Activated CD4-positive, alpha-beta T cell treated with anti-CD3 and anti-CD28 coated beads, Interleukin-2, amount 50 U/mL, for 4 hours (primary cell): Measurements from ENCODE around the gene SHISA6.

Experiments
- DNase-seq, 2 experiments: peaks; one replicate each; pipeline ENCODE4 v3.0.0-alpha.2; 2020

SHISA6 gene

DNA sequence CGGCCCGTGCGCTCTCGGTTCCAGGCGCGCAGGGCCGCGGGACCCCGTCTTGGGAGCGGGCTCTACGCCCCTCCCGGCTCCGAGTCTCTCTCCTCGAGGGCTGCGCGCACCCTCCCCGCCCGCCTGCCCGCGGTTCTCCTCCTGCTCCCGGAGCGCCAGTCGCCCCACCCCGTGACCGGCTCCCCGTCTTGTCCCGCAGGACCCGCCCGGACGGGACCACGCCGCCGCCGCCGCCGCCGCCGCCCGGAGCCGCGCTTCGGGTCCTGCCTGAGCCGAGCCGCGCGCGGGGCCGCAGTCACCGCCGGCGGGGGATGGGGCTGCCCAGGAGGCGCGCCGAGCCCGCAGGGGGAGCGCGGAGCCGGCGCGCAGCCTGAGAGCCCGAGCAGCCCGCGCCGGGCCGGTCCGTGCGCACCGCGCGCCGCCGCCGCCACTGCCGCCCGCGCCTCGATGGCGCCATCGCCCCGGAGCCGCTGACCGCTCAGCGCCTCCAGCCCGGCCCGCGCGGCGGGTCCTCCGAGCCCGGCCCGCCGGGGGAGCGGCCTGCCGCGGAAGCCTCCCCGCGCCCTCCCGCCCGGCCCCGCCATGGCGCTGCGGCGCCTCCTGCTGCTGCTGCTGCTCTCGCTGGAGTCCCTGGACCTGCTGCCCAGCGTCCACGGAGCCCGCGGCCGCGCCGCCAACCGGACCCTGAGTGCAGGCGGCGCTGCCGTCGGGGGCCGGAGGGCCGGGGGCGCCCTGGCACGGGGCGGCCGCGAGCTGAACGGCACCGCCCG lies at the start of gene SHISA6:
SHISA6 (plus strand) TSS at position 373 of the 770 bp plus-strand sequence.
- DNase-seq: no peak

DNA sequence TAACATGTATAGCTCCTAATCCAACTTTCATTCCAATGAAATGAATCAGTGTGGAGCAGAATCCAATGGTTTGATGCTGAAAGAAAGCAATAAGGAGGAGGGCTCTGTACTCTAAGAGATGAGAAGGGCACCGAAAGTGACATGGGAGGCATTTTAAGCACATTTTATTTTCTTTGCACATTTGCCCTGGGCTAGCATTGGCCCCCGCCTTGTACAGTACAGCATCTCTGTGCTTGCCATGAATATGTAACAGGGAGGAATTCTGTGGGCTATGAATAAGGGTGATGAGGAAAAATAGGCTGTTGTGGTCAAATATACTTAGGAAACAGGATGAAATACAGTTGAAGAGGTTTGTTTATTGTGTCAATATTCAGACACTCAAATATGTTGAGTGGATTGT lies 45.2 kb upstream of the SHISA6 start:
- DNase-seq: no peak

DNA sequence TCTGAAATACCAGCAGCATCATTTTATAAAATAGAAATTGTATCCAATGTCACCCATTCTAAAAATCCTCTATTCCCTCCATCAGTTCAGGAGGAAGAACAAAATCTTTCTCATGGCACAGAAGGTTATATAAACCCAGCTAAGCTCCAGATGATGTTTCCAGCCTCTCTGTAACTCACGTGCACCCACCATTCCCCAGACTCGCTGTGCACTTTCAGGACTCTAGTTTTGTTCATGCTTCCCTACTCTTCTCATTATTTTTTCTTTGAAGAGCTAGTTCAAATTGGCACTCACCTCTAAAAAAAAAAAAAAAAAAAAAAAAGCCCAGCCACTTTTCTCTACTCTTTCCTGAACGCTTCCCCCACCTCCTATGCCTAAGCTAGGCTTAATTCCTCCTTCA lies 36.0 kb upstream of the SHISA6 start:
- no peak for DNase-seq

DNA sequence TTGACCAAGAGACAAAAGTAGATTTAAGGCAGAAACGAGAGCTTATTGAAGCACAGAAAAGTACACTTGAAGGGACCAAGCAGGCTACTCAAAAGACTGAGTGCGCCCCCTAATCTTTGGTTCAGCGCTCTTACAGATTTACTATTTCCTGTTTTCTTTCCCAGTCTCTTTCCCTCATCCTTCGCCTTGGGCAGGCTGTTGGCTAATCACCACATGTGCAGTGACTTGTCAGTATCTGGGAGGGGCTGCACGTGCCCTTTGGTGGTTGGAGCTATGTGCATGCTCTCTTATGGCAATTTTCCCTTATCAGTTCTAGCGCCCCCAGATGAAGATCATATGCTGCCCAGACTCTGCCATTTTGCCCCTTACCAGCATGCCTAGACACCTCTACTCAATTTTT lies 35.4 kb upstream of the SHISA6 start:
- no peak for DNase-seq

DNA sequence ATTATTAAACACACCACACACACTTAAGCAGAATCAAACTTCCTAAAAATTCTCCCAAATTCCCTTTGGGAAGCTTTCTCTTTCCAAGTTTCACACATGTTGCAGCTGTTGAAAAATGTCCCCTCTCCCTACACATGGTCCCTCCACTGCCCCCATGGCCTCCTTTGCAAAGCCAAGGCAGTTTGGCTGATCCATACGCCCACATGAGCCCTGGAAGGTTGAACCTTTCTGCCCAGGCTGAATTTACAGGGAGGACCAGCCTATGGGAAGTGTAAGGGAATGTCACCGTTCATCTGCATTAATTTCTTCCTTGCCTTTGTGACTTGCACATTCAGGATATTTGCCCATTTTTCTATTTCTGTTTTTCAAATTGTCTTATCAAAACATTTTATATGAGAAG lies 31.1 kb upstream of the SHISA6 start:
- DNase-seq: no peak

DNA sequence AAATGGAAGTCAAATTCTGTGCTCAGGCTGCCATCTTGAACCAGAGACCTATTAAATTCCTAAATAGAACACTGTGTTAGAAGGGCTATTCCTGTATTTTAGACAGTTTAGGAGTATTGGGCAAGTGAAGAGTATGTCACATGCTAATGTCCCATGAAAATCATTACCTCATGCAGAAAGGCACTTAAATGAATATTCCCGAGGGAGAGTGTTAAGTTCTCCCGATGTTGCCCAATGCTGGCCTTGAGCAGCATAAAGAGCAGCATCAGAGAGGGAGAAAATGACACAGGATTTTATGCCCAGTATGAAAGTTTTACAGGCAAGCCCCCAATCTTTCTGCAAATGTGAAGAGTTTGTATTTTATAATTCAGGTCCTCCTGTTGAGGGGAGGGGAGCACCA lies 28.2 kb upstream of the SHISA6 start:
- DNase-seq: no peak

DNA sequence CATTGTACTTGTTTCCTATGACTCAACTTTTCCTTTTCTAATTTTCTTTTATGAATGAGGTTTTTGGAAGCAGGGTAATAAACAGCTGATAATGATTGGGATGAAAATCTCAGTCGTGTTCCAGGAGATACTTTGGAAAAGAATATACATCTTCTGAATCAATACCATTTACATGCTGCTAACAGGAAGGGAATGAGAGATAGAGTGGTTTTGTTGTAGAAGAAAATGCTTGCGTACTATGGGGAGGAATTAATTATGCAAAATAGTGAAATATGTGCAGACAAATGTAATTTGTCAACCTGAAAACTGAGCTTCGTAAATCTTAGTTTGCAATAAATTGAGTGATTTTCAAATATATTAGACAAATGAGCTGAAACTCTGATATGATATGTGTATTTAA lies 24.0 kb upstream of the SHISA6 start:
- no peak for DNase-seq

DNA sequence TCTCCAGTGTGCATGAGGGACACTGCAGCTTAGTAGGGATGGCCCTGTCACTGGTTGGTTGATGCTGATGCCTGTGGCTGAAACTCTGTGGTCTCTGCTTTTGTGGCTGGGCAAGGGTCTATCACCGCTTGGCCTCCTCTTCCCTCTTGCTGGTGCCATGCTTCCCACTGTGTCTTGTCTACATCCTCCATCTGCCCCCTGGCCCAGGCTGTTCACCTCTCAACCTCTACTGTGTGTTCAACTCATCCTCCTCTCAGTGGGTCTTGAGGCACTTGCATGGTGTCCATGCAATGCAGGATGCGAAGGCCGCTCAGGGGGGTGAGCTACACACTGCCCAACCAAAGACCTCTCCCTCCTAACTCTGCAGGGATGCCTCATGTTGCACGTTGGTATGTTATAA lies 19.8 kb upstream of the SHISA6 start:
- no peak for DNase-seq

DNA sequence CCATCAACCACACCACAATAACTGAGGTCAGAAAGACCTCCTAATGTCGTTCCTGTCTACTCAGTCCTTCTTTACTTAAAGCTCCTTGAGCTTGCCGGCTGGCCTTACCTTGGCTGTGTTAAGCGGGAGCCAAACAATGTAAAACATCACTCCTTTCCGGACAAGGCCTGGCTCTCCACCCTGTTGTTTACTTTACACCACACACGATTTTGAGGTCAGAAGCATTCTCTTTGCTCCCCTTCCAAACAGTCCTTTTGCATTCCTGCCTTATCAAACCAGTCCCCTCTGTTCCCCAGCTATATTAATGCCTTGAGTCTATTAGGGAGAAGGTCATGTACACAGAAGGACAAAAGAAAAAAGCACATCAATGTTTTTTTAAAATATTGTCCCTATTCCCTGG lies 19.3 kb upstream of the SHISA6 start:
- no peak for DNase-seq

DNA sequence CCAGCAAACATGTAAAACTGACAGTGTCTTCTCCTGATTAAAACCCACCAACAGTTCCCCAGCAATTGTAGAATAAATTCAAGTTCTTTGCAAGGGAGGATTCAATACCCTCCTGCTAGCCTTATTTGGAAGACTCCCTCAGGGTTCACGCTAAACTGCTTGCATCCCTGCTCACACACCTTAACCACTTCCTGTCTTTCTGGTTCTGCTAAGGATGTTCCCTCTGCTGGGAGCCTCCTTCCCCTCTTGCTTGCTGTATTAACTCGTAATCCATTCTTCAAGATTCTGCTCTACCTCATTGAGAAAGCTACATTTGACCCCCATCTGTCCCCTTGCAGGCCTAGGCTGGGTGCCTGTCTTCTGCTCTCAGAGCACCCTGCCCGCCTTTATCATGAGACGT lies 2.3 kb upstream of the SHISA6 start:
- no peak for DNase-seq

DNA sequence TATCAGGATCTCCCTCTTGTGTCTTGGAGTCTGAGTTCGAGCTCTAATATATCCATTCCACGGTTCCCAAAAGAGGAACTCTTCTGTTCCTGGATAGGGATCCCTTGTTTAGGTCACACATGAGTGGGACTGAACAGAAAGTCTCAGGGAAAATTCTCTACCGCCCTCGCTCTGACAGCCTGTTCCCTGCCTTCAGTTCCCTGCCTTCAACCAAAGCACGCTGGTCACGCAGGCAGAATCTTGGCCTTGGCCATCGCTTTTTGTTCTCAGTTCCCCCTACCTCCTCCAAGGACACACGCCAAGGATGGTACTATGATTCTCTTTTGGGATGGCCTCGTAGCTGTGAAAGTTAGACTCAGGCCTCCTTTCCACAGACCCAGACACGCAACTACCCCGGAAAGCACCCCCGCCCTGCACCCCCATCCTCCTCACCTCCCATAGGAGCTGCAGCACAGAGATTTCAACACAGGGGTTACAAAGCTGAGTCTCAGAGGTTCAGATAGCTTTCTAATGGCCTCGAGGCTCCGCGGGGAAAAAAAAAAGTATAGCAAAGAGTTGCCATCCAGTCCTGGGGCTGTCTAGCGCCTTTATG lies 1.5 kb upstream of the SHISA6 start:
- DNase-seq: no peak

DNA sequence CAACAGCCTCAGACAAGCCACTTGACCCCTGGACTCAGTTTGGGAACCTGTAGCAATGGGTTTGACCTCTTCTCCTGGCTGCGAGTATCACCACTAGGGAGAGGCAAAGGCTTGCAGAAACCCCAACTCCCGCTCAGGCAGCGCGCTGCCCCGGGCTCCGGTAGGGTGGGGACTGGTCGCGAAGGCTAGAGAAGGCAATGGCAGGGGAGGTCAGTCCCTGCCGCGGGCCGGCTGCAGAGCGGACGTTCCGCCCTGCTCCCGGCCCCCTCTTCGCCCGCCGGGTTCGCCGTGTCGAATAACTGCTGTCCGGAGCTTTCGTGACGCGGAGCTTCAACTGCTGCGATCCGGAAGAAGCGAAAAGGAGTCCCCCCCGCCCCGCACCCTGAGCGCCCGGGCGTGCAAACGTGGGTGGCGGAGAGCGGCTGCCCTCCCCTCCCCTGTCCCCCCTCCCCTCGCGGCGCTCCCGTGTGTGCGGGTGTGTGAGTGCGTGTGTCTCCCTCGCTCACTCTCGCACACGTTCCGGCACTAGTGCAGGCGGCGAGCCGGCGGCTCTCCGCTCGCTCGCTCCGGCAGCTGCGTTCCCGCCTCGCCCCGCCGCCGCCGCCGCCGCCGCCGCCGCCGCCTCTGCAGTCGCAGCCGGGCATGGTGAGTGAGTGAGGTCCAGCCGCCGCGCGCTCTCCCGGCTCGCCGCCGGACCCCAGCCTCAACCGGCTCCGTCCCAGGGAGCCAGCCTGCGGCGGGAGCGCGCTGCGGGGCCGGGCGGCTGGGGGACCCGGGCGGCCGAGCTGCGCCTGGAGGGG lies 772 bp upstream of the SHISA6 start:
- no peak for DNase-seq

DNA sequence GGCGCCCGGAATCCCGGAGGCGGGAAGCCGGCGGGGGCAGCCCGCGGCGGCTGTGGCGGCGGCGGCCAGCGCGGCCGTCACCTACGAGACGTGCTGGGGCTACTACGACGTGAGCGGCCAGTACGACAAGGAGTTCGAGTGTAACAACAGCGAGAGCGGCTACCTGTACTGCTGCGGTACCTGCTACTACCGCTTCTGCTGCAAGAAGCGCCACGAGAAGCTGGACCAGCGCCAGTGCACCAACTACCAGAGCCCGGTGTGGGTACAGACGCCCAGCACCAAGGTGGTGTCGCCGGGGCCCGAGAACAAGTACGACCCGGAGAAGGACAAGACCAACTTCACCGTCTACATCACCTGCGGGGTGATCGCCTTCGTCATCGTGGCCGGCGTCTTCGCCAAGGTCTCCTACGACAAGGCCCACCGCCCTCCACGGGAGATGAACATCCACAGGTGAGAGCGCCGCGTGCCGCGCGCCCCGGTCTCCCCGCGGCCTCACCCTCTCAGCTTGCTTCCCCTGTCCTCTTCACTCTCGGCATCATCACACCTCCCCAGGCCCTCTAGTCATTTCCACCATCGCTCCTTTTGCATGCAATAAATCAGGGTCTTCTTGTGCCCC lies 706 bp downstream of the SHISA6 start:
- no peak for DNase-seq

DNA sequence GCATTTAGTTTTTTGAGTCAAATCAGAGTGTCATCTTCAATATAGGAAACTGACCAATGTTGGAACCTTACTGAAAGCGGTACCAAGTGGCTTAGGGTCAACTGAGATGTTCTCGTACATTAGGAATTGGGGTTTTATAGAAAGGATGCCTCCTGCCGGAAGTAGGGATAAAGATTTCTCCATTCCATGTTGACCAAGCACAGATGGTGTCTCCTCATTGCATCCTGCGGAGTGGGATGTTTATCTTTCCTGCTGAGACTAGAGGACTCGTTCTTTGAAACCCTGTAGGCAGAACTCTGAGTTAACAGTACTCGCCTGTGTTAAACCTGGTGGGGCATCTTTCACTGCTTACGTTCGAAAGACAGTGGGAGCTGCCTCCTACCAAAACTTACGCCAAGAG lies 1.4 kb downstream of the SHISA6 start:
- DNase-seq: no peak

DNA sequence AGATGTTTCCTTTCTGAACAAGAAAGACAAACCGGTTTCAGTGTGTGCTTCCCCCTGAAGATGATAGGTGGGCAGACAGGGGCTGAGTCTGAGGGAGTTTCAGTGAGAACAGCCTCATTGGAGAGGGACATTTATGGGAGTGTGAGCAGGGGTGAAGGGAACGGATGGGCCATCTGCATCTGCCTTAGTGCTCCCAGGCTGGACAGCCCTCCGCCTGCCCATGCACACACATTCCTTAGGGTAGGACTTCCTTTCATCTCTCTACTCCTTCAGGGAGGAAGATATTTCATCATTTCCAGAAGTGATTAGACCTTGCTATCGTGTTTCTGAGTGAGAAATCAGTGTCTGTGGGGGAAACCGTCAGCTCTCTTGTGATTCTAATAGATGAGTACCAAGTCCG lies 3.8 kb downstream of the SHISA6 start:
- no peak for DNase-seq

DNA sequence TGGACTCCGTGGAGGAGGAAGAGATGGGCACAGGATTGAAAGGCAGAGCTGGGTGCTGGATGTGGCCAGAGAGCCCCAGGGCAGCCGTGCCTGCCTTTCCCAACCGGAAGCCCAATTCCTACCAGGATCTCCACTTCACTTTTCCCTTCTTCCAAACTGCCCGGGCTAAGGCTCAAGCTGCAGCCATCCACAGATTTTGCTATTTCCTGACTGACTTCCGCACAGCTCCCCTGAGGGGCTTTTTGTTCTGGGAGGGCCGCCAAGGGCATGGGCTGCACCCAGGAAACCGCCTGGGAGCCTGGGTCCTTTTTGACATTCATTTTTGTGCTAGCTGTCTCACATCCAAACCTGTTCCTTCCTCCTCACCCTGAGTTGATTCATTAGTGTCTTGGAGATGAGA lies 4.2 kb downstream of the SHISA6 start:
- no peak for DNase-seq

DNA sequence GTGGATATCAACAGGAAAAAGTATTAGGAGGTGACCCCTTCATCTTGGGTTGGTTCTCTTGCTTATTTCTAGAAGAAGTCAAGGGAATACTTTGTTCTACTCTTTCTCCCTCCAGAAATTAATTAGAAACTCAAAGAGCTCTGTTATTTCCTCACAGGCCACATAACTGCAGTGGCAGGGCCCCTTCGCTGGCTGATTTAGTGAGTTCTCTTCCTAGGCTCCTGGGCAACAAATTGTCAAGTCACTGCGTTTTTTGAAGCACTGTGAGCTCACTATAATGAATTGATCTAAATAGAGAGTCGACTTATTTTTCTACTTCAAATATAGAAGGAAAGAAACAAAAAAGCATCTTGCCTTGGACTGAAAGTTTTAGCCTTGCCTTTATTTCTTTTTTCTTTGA lies 4.8 kb downstream of the SHISA6 start:
- DNase-seq: no peak

DNA sequence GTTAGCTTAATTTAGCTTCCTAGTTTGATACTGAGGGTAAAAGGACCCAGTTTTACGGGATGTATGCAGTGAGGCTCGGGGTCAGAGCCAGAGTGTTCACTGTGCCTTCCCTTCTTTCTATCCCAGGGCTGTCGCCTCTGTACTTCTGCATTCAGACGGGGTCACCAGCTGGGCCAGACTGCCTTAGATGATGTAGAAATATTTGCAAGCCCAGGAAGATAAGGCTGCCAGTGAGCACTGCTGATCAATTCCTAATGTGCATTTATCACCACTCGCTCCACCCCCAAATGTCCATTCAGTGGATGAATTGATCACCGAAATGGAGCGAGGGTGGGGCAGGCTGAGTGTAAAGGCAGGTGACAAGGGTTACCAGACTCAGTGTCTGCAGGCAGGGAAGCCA lies 9.1 kb downstream of the SHISA6 start:
- no peak for DNase-seq

DNA sequence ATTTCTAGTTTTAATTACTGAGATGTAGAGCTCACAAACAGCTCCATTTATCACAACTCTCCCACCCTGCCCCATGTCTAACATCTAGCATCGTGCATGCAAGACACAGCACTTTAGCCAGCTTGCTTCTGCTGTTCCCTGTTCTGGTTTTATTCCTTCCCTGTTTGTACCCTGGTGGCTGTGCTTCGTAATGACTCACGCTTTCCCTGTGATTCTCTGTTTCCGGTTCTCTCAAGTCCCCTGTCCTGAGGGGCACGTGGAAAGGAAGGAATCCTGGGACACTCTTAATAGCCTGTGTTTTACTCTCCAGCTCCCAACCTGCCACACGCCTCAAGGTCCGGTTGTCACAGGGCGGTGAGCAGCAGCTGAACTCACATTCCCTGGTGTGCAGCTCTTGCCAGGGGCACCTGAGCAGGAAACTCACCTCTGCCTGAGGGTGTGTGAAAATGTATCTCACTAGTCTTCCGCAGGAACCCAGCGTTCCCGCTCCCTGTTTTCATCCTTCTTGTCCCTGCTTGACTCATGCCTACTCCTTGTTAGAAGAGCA lies 10.6 kb downstream of the SHISA6 start:
- no peak for DNase-seq

DNA sequence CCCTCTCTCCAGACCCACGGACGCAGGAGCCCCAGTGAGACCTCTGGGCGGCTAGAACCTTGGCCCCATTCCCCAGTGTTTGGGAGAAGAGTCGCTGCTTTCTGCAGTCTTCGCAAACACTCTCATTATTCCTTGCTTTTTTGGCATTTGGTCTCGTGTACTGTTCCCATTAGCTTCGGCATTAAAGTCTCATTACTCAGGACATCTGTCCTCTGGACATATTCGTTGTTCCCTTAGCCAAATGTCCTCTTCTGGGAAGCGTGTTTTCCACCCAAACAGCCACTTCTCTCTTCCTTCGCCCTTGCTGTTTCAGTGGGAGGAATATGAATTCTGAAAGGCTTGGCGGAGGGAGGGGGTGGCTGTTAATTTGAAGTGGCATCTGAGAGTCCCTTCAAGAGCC lies 11.1 kb downstream of the SHISA6 start:
- DNase-seq: no peak

DNA sequence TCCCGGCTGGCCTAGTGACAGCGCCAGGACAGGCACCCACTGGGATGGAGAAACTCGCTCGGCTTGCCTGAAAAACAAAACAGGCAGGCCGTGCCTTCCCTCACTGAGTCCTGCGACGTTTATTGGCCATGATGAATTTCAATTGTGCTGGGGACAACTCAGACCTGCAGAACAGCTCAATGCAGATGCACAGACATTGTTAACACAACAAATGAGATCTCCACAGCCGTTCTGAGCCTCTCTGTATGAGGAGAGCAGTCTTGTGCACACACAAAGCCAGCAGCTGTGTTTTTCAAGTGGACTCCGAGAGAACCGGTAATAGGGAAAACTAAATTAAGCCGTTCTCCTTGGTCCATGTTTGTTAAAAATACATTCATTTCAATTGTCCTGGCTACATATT lies 15.9 kb downstream of the SHISA6 start:
- DNase-seq: no peak

DNA sequence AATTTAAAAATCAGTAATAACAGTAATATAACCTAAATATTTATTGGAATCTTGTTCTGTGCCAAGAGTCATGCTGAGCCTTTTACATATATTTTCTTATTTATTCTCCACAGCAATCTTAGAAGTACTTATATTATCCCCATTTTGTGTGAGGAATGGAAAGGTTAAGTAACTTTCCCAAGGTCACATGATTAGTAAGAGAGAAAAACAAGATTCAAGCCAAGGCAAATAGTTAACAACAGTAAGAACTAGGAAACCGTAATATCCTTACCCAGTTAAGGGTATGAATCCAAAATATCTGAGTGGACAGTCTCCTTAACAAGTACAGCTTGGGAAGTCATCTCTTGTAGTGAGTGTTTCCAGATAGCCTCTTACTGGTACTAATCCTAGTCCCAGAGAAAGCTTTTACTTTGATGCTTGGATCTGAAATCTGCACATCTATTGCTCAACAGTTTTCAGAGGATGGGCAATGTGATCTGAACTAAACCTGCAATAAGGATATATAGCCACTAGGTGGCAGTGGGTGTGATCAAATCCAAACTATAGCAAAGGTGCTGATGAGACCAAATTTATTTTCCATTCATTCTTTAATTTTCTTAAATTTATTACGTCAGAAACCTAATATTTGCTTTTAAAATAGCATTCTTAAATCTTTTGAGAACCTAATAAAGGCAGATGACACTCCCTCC lies 23.3 kb downstream of the SHISA6 start:
- no peak for DNase-seq
